ENCODE data around the gene TXNRD2.

TXNRD2 gene

GRCh38 chr22:19983741-19984140, 42.1 kb upstream of the TXNRD2 start:
- no peak for DNase-seq
- Mint-ChIP-seq H3K9me3 (no peaks in the 10 kb centered on the region), H3K27me3 (peaks cover 2% of the 10 kb centered on the region), H3K4me1 (peaks cover 4% of the 10 kb centered on the region), H3K4me3 (no peak overlapping the region), H3K27ac (no peak overlapping the region), H3K36me3 (ENCODE audit: low read depth) (no peaks in the 10 kb centered on the region)
- no peak for ATAC-seq

GRCh38 chr22:19982991-19983578, 41.5 kb upstream of the TXNRD2 start:
- Mint-ChIP-seq H3K27me3 (peaks cover 2% of the 10 kb centered on the region), H3K9me3 (no peaks in the 10 kb centered on the region), H3K27ac (no peak overlapping the region), H3K4me3 (no peak overlapping the region), H3K4me1 (peaks cover 4% of the 10 kb centered on the region), H3K36me3 (ENCODE audit: low read depth) (no peaks in the 10 kb centered on the region)
- no peak for DNase-seq
- ATAC-seq = no peak

GRCh38 chr22:19981961-19982920, 40.6 kb upstream of the TXNRD2 start:
- ATAC-seq = no peak
- H3K4me3 Mint-ChIP-seq = no peak overlapping the region
- DNase-seq = no peak
- peaks cover 4% of the 10 kb centered on the region for H3K4me1 Mint-ChIP-seq
- peaks cover 2% of the 10 kb centered on the region for H3K27me3 Mint-ChIP-seq
- no peaks in the 10 kb centered on the region for H3K9me3 Mint-ChIP-seq
- H3K27ac Mint-ChIP-seq = no peak overlapping the region
- no peaks in the 10 kb centered on the region for H3K36me3 Mint-ChIP-seq (ENCODE audit: low read depth)

- Mint-ChIP-seq H3K4me1 (peaks cover 2% of the 10 kb centered on the region), H3K27ac (no peak overlapping the region), H3K9me3 (no peaks in the 10 kb centered on the region), H3K4me3 (no peak overlapping the region), H3K36me3 (ENCODE audit: low read depth) (no peaks in the 10 kb centered on the region), H3K27me3 (peaks cover 2% of the 10 kb centered on the region)
- ATAC-seq = no peak
- no peak for DNase-seq
These were observed 39.7 kb upstream of the TXNRD2 start for GRCh38 chr22:19981171-19981960.

GRCh38 chr22:19980766-19981165, 39.1 kb upstream of the TXNRD2 start:
- no peak for ATAC-seq
- DNase-seq = no peak
- H3K4me1 Mint-ChIP-seq = no peaks in the 10 kb centered on the region
- no peaks in the 10 kb centered on the region for H3K36me3 Mint-ChIP-seq (ENCODE audit: low read depth)
- peaks cover 2% of the 10 kb centered on the region for H3K27me3 Mint-ChIP-seq
- H3K4me3 Mint-ChIP-seq = no peak overlapping the region
- H3K9me3 Mint-ChIP-seq = no peaks in the 10 kb centered on the region
- no peak overlapping the region for H3K27ac Mint-ChIP-seq

GRCh38 chr22:19979712-19980493, 38.3 kb upstream of the TXNRD2 start:
- Mint-ChIP-seq H3K4me1 (peaks cover 6% of the 10 kb centered on the region), H3K9me3 (no peaks in the 10 kb centered on the region), H3K4me3 (no peak overlapping the region), H3K27me3 (no peaks in the 10 kb centered on the region), H3K27ac (no peak overlapping the region), H3K36me3 (ENCODE audit: low read depth) (no peaks in the 10 kb centered on the region)
- ATAC-seq (no peak), DNase-seq (no peak)

- H3K9me3 Mint-ChIP-seq = no peaks in the 10 kb centered on the region
- no peak for ATAC-seq
- no peak for DNase-seq
- H3K27me3 Mint-ChIP-seq = no peaks in the 10 kb centered on the region
- H3K4me3 Mint-ChIP-seq = no peak overlapping the region
- peaks cover 7% of the 10 kb centered on the region for H3K4me1 Mint-ChIP-seq
- no peaks in the 10 kb centered on the region for H3K36me3 Mint-ChIP-seq (ENCODE audit: low read depth)
- no peak overlapping the region for H3K27ac Mint-ChIP-seq
These were observed 37.1 kb upstream of the TXNRD2 start for GRCh38 chr22:19978748-19979147.

GRCh38 chr22:19977296-19978243, 36.0 kb upstream of the TXNRD2 start:
- ATAC-seq (no peak), DNase-seq (no peak)
- no peak overlapping the region for H3K4me3 Mint-ChIP-seq
- no peaks in the 10 kb centered on the region for H3K9me3 Mint-ChIP-seq
- peaks cover 7% of the 10 kb centered on the region for H3K4me1 Mint-ChIP-seq
- no peak overlapping the region for H3K27ac Mint-ChIP-seq
- no peaks in the 10 kb centered on the region for H3K27me3 Mint-ChIP-seq
- H3K36me3 Mint-ChIP-seq (ENCODE audit: low read depth) = no peaks in the 10 kb centered on the region

GRCh38 chr22:19976671-19977070, 35.1 kb upstream of the TXNRD2 start:
- H3K27me3 Mint-ChIP-seq = no peaks in the 10 kb centered on the region
- no peaks in the 10 kb centered on the region for H3K36me3 Mint-ChIP-seq (ENCODE audit: low read depth)
- H3K4me3 Mint-ChIP-seq = no peak overlapping the region
- H3K27ac Mint-ChIP-seq = no peak overlapping the region
- H3K4me1 Mint-ChIP-seq = peaks cover 7% of the 10 kb centered on the region
- ATAC-seq (no peak), DNase-seq (no peak)
- no peaks in the 10 kb centered on the region for H3K9me3 Mint-ChIP-seq

GRCh38 chr22:19975707-19976035, 34.1 kb upstream of the TXNRD2 start:
- H3K27ac Mint-ChIP-seq = no peak overlapping the region
- DNase-seq (no peak), ATAC-seq (no peak)
- H3K4me1 Mint-ChIP-seq = peaks cover 10% of the 10 kb centered on the region
- no peaks in the 10 kb centered on the region for H3K9me3 Mint-ChIP-seq
- no peak overlapping the region for H3K4me3 Mint-ChIP-seq
- no peaks in the 10 kb centered on the region for H3K27me3 Mint-ChIP-seq
- no peaks in the 10 kb centered on the region for H3K36me3 Mint-ChIP-seq (ENCODE audit: low read depth)

- Mint-ChIP-seq H3K9me3 (no peaks in the 10 kb centered on the region), H3K27ac (no peak overlapping the region), H3K4me3 (no peak overlapping the region), H3K36me3 (ENCODE audit: low read depth) (no peaks in the 10 kb centered on the region), H3K27me3 (no peaks in the 10 kb centered on the region), H3K4me1 (peaks cover 13% of the 10 kb centered on the region)
- ATAC-seq = no peak
- no peak for DNase-seq
These were observed 33.5 kb upstream of the TXNRD2 start for GRCh38 chr22:19974935-19975706.

GRCh38 chr22:19974268-19974861, 32.7 kb upstream of the TXNRD2 start:
- H3K9me3 Mint-ChIP-seq = no peaks in the 10 kb centered on the region
- DNase-seq (peak; percentile 13), ATAC-seq (peak; percentile 37)
- H3K36me3 Mint-ChIP-seq (ENCODE audit: low read depth) = no peaks in the 10 kb centered on the region
- H3K27me3 Mint-ChIP-seq = no peaks in the 10 kb centered on the region
- peaks cover 13% of the 10 kb centered on the region for H3K4me1 Mint-ChIP-seq
- H3K27ac Mint-ChIP-seq = no peak overlapping the region
- H3K4me3 Mint-ChIP-seq = no peak overlapping the region

Data from activated naive CD8-positive, alpha-beta T cell treated with anti-CD3 and anti-CD28 coated beads, Interleukin-2, amount 50 U/mL, for 24 hours (primary cell).